H9 (cell line): Measurements from ENCODE around the gene C19orf44. TPM values are rescaled to one million over a fixed set of nuclear protein-coding genes. Genes with fewer than 3 reads are reported as not detected.

Source experiments
- DNase-seq: peaks from one replicate; pipeline ENCODE4 v3.0.0-alpha.2; 2017
- H2AFZ ChIP-seq: one replicate; pipeline ENCODE4 v1.6.1; 2013; ENCODE audit warnings: mild to moderate bottlenecking, low read length, control low read depth, moderate library complexity
- H2AK5ac ChIP-seq: 2 replicates; pipeline ENCODE4 v1.6.1; 2013; ENCODE audit warnings: low read length, control low read depth, mixed read lengths; ENCODE audit not compliant: insufficient read length
- H2BK120ac ChIP-seq: one replicate; pipeline ENCODE4 v1.6.1; 2013; ENCODE audit warnings: low read depth, mild to moderate bottlenecking, low read length, control low read depth, inconsistent platforms; ENCODE audit not compliant: poor library complexity, severe bottlenecking
- H2BK12ac ChIP-seq: 2 replicates; pipeline ENCODE4 v1.6.1; 2013; ENCODE audit warnings: low read length, control low read depth, mixed read lengths, low read depth; ENCODE audit not compliant: insufficient read length
- H2BK15ac ChIP-seq: 2 replicates; pipeline ENCODE4 v1.6.1; 2013; ENCODE audit warnings: low read depth, low read length, control low read depth
- H2BK20ac ChIP-seq: one replicate; pipeline ENCODE4 v1.6.1; 2013; ENCODE audit warnings: low read depth, mild to moderate bottlenecking, low read length, control low read depth, inconsistent platforms; ENCODE audit not compliant: poor library complexity, severe bottlenecking
- H2BK5ac ChIP-seq: 2 replicates; pipeline ENCODE4 v1.6.1; 2013; ENCODE audit warnings: low read length, control low read depth, mixed read lengths; ENCODE audit not compliant: insufficient read length
- H3K14ac ChIP-seq: 2 replicates; pipeline ENCODE4 v1.6.1; 2013; ENCODE audit warnings: low read length, control low read depth; ENCODE audit not compliant: insufficient read depth
- H3K18ac ChIP-seq: 2 replicates; pipeline ENCODE4 v1.6.1; 2013; ENCODE audit warnings: low read depth, mild to moderate bottlenecking, mixed read lengths, low read length, control low read depth; ENCODE audit not compliant: insufficient read length
- H3K23ac ChIP-seq: 2 replicates; pipeline ENCODE4 v1.6.1; 2013; ENCODE audit warnings: low read length, control low read depth, mixed read lengths, low read depth; ENCODE audit not compliant: insufficient read length
- H3K23me2 ChIP-seq: 2 replicates; pipeline ENCODE4 v1.6.1; 2013; ENCODE audit warnings: low read depth, mild to moderate bottlenecking, mixed read lengths, low read length, control low read depth; ENCODE audit not compliant: insufficient read length, poor library complexity, severe bottlenecking
- H3K27ac ChIP-seq: 2 replicates; pipeline ENCODE4 v1.5.1; 2013; ENCODE audit warnings: low read length, control low read depth, mixed read lengths, low read depth; ENCODE audit not compliant: insufficient read length
- H3K27me3 ChIP-seq: 2 replicates; pipeline ENCODE4 v1.6.1; 2013; ENCODE audit warnings: low read length, control low read depth, inconsistent platforms; ENCODE audit not compliant: insufficient read depth
- H3K4ac ChIP-seq: 2 replicates; pipeline ENCODE4 v1.6.1; 2013; ENCODE audit warnings: low read depth, mild to moderate bottlenecking, control low read depth, inconsistent platforms, low read length, moderate library complexity
- H3K4me1 ChIP-seq: 2 replicates; pipeline ENCODE4 v1.6.1; 2013; ENCODE audit warnings: low read length, control low read depth, inconsistent platforms; ENCODE audit not compliant: insufficient read depth
- H3K4me2 ChIP-seq: 2 replicates; pipeline ENCODE4 v1.6.1; 2013; ENCODE audit warnings: low read length, control low read depth, mixed read lengths; ENCODE audit not compliant: insufficient read length, insufficient read depth
- H3K56ac ChIP-seq: 2 replicates; pipeline ENCODE4 v1.6.1; 2013; ENCODE audit warnings: low read depth, mild to moderate bottlenecking, mixed read lengths, low read length, control low read depth; ENCODE audit not compliant: insufficient read length
- H3K79me1 ChIP-seq: 2 replicates; pipeline ENCODE4 v1.6.1; 2013; ENCODE audit warnings: low read depth, mild to moderate bottlenecking, moderate library complexity, low read length, control low read depth, inconsistent platforms; ENCODE audit not compliant: insufficient read depth, poor library complexity, severe bottlenecking
- H3K79me2 ChIP-seq: 2 replicates; pipeline ENCODE4 v1.6.1; 2013; ENCODE audit warnings: low read length, control low read depth, inconsistent platforms; ENCODE audit not compliant: insufficient read depth
- H3K9ac ChIP-seq: 2 replicates; pipeline ENCODE4 v1.6.1; 2013; ENCODE audit warnings: low read length, control low read depth, mixed read lengths; ENCODE audit not compliant: insufficient read length; ENCODE audit errors: extremely low read depth
- H3K9me3 ChIP-seq: one replicate; pipeline ENCODE4 v1.6.1; 2013; ENCODE audit warnings: low read depth, low read length, inconsistent platforms; ENCODE audit not compliant: control insufficient read depth
- H3T11ph ChIP-seq: one replicate; pipeline ENCODE4 v1.6.1; 2013; ENCODE audit warnings: mild to moderate bottlenecking, low read length, control low read depth, inconsistent platforms
- H4K20me1 ChIP-seq: one replicate; pipeline ENCODE4 v1.6.1; 2013; ENCODE audit not compliant: control insufficient read depth, insufficient read length, insufficient read depth
- H4K5ac ChIP-seq: 2 replicates; pipeline ENCODE4 v1.6.1; 2013; ENCODE audit warnings: low read depth, mild to moderate bottlenecking, mixed read lengths, low read length, control low read depth; ENCODE audit not compliant: insufficient read length
- H4K8ac ChIP-seq: replicated peaks from 2 replicates; pipeline ENCODE4 v1.6.1; 2013; ENCODE audit warnings: low read length, control low read depth, mixed read lengths, low read depth; ENCODE audit not compliant: insufficient read length
- H4K91ac ChIP-seq: 2 replicates; pipeline ENCODE4 v1.6.1; 2013; ENCODE audit warnings: low read depth, mild to moderate bottlenecking, moderate library complexity, mixed read lengths, low read length, control low read depth; ENCODE audit not compliant: insufficient read length
- H3K27ac Mint-ChIP-seq, 3 experiments: 2 replicates in 2 of 3; 3 replicates in 1 of 3; pipeline ENCODE4 v1.8.0; 2020 to 2021; ENCODE audit warnings: mixed read lengths in 3 of 3, mild to moderate bottlenecking in 1 of 3, moderate library complexity in 1 of 3
- H3K27me3 Mint-ChIP-seq: 2 replicates; pipeline ENCODE4 v1.8.0; 2021; ENCODE audit warnings: low read depth, mild to moderate bottlenecking, moderate library complexity, mixed read lengths
- H3K36me3 Mint-ChIP-seq, 3 experiments: 2 replicates in 2 of 3; 3 replicates in 1 of 3; pipeline ENCODE4 v1.8.0; 2020 to 2021; ENCODE audit warnings: low read depth in 3 of 3, mixed read lengths in 3 of 3; ENCODE audit not compliant: insufficient read depth in 1 of 3
- H3K4me1 Mint-ChIP-seq, 2 experiments: 2 replicates each; pipeline ENCODE4 v1.8.0; 2020; ENCODE audit warnings: mixed read lengths in 2 of 2
- H3K4me3 Mint-ChIP-seq, 2 experiments: 2 replicates in 1 of 2; 3 replicates in 1 of 2; pipeline ENCODE4 v1.8.0; 2020 to 2021; ENCODE audit warnings: mild to moderate bottlenecking in 2 of 2, mixed read lengths in 2 of 2, moderate library complexity in 1 of 2
- H3K9me3 Mint-ChIP-seq, 2 experiments: 2 replicates in 1 of 2; 3 replicates in 1 of 2; pipeline ENCODE4 v1.8.0; 2020; ENCODE audit warnings: mild to moderate bottlenecking in 2 of 2, mixed read lengths in 2 of 2, moderate library complexity in 1 of 2
- CTCF ChIP-seq: fragments of 200-600 bp; sonication (generic); conservative IDR thresholded peaks from 3 replicates; pipeline ENCODE4 v1.8.0; 2021; ENCODE audit warnings: antibody characterized with exemption, mild to moderate bottlenecking
- WGBS: extraction: QIAGEN DNeasy Blood & Tissue Kit; methylation state at CpG from one replicate; pipeline ENCODE4 v1.1.7; 2013; ENCODE audit warnings: missing lambda C conversion rate, low lambda C conversion rate, mixed read lengths; ENCODE audit not compliant: insufficient read length; ENCODE audit errors: extremely low coverage; 5-methylcytosine and 5-hydroxymethylcytosine counted together
- total RNA-seq: library from RNA; stranded (reverse); gene quantifications from 2 replicates; pipeline ENCODE4 v1.2.1, GENCODE V29; 2021

Gene C19orf44
- total RNA-seq, 1 experiment from 2014 or later = 6.4 TPM

- Histone ChIP-seq H4K91ac (no peak overlapping the region), H2AK5ac (no peak overlapping the region), H3K56ac (no peak overlapping the region), H2BK12ac (no peak overlapping the region), H3K79me1 (no peaks in the 10 kb centered on the region), H3K4me2 (no peak overlapping the region), H3K9me3 (no peaks in the 10 kb centered on the region), H3K4ac (no peak overlapping the region), H2AFZ (no peak overlapping the region), H4K8ac (no peak overlapping the region), H3K14ac (no peak overlapping the region), H2BK15ac (no peak overlapping the region), H3T11ph (no peak overlapping the region), H3K23me2 (peaks cover 1% of the 10 kb centered on the region), H3K4me1 (no peaks in the 10 kb centered on the region), H3K18ac (no peak overlapping the region), H4K20me1 (no peaks in the 10 kb centered on the region), H3K9ac (no peak overlapping the region), H3K27me3 (no peaks in the 10 kb centered on the region), H3K79me2 (no peaks in the 10 kb centered on the region), H4K5ac (no peak overlapping the region), H3K23ac (no peak overlapping the region), H2BK5ac (no peak overlapping the region), H3K27ac (no peak overlapping the region), H2BK120ac (no peak overlapping the region), H2BK20ac (no peak overlapping the region)
- TF ChIP-seq CTCF = no peak
- Mint-ChIP-seq H3K4me3 (no peak overlapping the region), H3K36me3 (no peaks in the 10 kb centered on the region), H3K27me3 (peaks cover 1% of the 10 kb centered on the region), H3K9me3 (peaks cover 7 to 11% of the 10 kb centered on the region in 2 experiments; a peak in 4 of 5 replicates), H3K4me1 (peaks cover 0 to 3% of the 10 kb centered on the region in 2 experiments; a peak in 1 of 4 replicates), H3K27ac (no peak overlapping the region; a peak in 1 of 7 replicates)
- no CpG with 5 or more reads among the region's 1 CpG for WGBS
- no peak for DNase-seq
Observed at GRCh38 chr19:16477311-16477710, 18.9 kb upstream of the C19orf44 start.
